ENCODE measurements around the gene MVK. TPM values are rescaled to one million over a fixed set of nuclear protein-coding genes. Genes with fewer than 3 reads are reported as not detected.

Gene MVK
- polyA plus RNA-seq, 1 of the 3 experiments (the other 2 are of a cell fraction), result 7.0 TPM

DNA sequence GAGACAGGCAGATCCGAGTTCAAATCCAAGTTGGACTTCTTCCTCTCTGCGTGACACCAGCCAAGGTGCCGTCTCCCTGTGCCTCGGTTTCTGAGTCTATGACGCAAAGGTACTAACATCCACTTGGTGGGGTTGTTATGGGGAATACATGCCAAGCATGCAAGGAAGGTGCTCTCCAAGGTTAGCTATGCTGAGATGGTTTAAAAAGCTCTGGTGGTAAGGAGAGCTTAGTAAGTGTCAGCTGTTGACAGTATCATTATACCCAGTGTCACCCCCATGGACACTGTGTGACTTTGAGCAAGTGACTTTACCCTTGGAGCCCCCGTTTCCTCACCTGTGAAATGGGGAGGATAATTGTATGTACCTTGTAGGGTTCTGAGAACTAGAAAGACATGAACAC, 22.5 kb upstream of the MVK start (continued):
- TF ChIP-seq, protein P1, sequence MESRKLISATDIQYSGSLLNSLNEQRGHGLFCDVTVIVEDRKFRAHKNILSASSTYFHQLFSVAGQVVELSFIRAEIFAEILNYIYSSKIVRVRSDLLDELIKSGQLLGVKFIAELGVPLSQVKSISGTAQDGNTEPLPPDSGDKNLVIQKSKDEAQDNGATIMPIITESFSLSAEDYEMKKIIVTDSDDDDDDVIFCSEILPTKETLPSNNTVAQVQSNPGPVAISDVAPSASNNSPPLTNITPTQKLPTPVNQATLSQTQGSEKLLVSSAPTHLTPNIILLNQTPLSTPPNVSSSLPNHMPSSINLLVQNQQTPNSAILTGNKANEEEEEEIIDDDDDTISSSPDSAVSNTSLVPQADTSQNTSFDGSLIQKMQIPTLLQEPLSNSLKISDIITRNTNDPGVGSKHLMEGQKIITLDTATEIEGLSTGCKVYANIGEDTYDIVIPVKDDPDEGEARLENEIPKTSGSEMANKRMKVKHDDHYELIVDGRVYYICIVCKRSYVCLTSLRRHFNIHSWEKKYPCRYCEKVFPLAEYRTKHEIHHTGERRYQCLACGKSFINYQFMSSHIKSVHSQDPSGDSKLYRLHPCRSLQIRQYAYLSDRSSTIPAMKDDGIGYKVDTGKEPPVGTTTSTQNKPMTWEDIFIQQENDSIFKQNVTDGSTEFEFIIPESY (IDR thresholded peaks at IDR 0.05; ENCODE audit: borderline replicate concordance, low read depth), result no peak

- H3K4me2 ChIP-seq, result no peak overlapping the region
- whole genome bisulfite sequencing (ENCODE audit: low lambda C conversion rate), result 87% methylated on average over 4 of the region's 4 CpGs
- no peaks in the 10 kb centered on the region for H3K9me3 ChIP-seq
- peaks cover 0 to 26% of the 10 kb centered on the region in 2 experiments; a peak in 1 of 4 replicates for H3K4me1 ChIP-seq (ENCODE audit: control insufficient read depth in 1 of 2, insufficient read depth in 2 of 2, low read depth in 1 of 2, low read length in 1 of 2)
- POLR2A ChIA-PET, result interaction anchor here (1.0 kb wide), 1 partner anchor 11 kb away, joined by 3 read pairs; no protein-coding TSS in a partner anchor
- DNase-seq, result no peak
- H3K36me3 ChIP-seq (replicated peaks in 1 of 2; ENCODE audit: control insufficient read depth in 1 of 2, insufficient read depth in 2 of 2, low read length in 1 of 2), result no peaks in the 10 kb centered on the region
- no peaks in the 10 kb centered on the region for H4K20me1 ChIP-seq (ENCODE audit: insufficient read depth)
- H3K9ac ChIP-seq, result no peak overlapping the region
- H3K27ac ChIP-seq (ENCODE audit: low read depth in 2 of 2, low read length in 1 of 2), result no peak overlapping the region
- H3K27me3 ChIP-seq (ENCODE audit: insufficient read depth), result no peaks in the 10 kb centered on the region
- no peak for TF ChIP-seq MXI1 (IDR thresholded peaks at IDR 0.05; ENCODE audit: low read depth, low read length)
- no peak for TF ChIP-seq RFX5 (IDR thresholded peaks at IDR 0.05; ENCODE audit: low read length)
- no peak for TF ChIP-seq EZH2phosphoT487 (IDR thresholded peaks at IDR 0.05; ENCODE audit: borderline replicate concordance, low read depth)
- TF ChIP-seq MEF2A (IDR thresholded peaks at IDR 0.05; ENCODE audit: borderline replicate concordance, low read depth), result no peak
- no peak for TF ChIP-seq JUND (IDR thresholded peaks at IDR 0.05)
- TF ChIP-seq NFIC (IDR thresholded peaks at IDR 0.05; ENCODE audit: borderline replicate concordance), result no peak
- TF ChIP-seq NRF1 (IDR thresholded peaks at IDR 0.05; ENCODE audit: low read depth, low read length), result no peak
- H2AFZ ChIP-seq (ENCODE audit: low read depth), result no peak overlapping the region
- H3K79me2 ChIP-seq (ENCODE audit: insufficient read depth), result no peaks in the 10 kb centered on the region
- CTCF ChIA-PET, result interaction anchor here (0.8 to 3.4 kb wide), 6 partner anchors 10 to 292 kb away, joined by 3 to 11 read pairs (median 4); no protein-coding TSS in a partner anchor
- H3K9me2 ChIP-seq, result no peaks in the 10 kb centered on the region
- H3K4me3 ChIP-seq (ENCODE audit: low read depth in 2 of 2, low read length in 1 of 2), result no peak overlapping the region
- H3F3A ChIP-seq (replicated peaks; ENCODE audit: insufficient read depth), result no peaks in the 10 kb centered on the region
Observed at GRCh38 chr12:109552971-109553370, 20.6 kb upstream of the MVK start.

DNA sequence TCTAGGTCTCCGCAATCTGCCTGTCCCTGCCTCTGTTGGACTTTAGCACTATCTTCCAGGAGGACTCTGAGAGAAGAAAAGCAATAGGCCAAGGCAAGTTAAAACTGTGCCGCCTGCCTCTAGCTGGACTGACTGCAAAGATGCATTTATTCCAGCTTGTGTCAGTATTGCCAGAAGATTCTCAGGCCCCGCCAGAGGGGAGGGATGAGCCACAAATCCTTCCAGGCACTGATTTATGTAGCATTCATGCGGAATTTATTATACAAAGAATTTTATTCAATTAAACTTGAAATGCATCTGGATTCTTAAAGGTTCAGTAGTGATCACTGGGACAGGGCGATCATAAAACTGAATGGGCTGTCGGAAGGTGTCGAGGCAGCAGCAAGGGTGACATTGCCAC, 20.1 kb upstream of the MVK start:
- Histone ChIP-seq H3K36me3 (replicated peaks in 1 of 2; ENCODE audit: control insufficient read depth in 1 of 2, insufficient read depth in 2 of 2, low read length in 1 of 2) (no peaks in the 10 kb centered on the region), H2AFZ (ENCODE audit: low read depth) (no peak overlapping the region), H3K4me3 (ENCODE audit: low read depth in 2 of 2, low read length in 1 of 2) (no peak overlapping the region), H4K20me1 (ENCODE audit: insufficient read depth) (no peaks in the 10 kb centered on the region), H3K79me2 (ENCODE audit: insufficient read depth) (no peaks in the 10 kb centered on the region), H3K27ac (ENCODE audit: low read depth in 2 of 2, low read length in 1 of 2) (no peak overlapping the region), H3K9ac (no peak overlapping the region), H3K4me1 (ENCODE audit: control insufficient read depth in 1 of 2, insufficient read depth in 2 of 2, low read depth in 1 of 2, low read length in 1 of 2) (peaks cover 0 to 26% of the 10 kb centered on the region in 2 experiments; a peak in 1 of 4 replicates), H3F3A (replicated peaks; ENCODE audit: insufficient read depth) (no peaks in the 10 kb centered on the region), H3K27me3 (ENCODE audit: insufficient read depth) (no peaks in the 10 kb centered on the region), H3K9me3 (no peaks in the 10 kb centered on the region), H3K9me2 (no peaks in the 10 kb centered on the region), H3K4me2 (no peak overlapping the region)
- 86% methylated on average over 7 of the region's 7 CpGs for WGBS (ENCODE audit: low lambda C conversion rate)
- POLR2A ChIA-PET, result interaction anchor here (1.0 kb wide), 1 partner anchor 11 kb away, joined by 3 read pairs; no protein-coding TSS in a partner anchor
- CTCF ChIA-PET, result interaction anchor here (0.8 to 3.4 kb wide), 6 partner anchors 10 to 292 kb away, joined by 3 to 11 read pairs (median 4); no protein-coding TSS in a partner anchor
- DNase-seq, result no peak
- TF ChIP-seq CHD2 (IDR thresholded peaks at IDR 0.05; ENCODE audit: low read length, partially characterized antibody) (no peak), MEF2A (IDR thresholded peaks at IDR 0.05; ENCODE audit: borderline replicate concordance, low read depth) (no peak), GABPA (IDR thresholded peaks at IDR 0.05; ENCODE audit: low read depth) (no peak), EZH2phosphoT487 (IDR thresholded peaks at IDR 0.05; ENCODE audit: borderline replicate concordance, low read depth) (no peak), SIN3A (IDR thresholded peaks at IDR 0.05; ENCODE audit: borderline replicate concordance, low read depth, low read length) (no peak), NFIC (IDR thresholded peaks at IDR 0.05; ENCODE audit: borderline replicate concordance) (no peak), RXRA (IDR thresholded peaks at IDR 0.05; ENCODE audit: borderline replicate concordance, low read depth) (no peak), USF1 (IDR thresholded peaks at IDR 0.05; ENCODE audit: borderline replicate concordance, low read depth) (no peak), JUND (IDR thresholded peaks at IDR 0.05) (no peak), USF2 (IDR thresholded peaks at IDR 0.05; ENCODE audit: borderline replicate concordance, low read depth, low read length) (no peak), POLR2AphosphoS5 (IDR thresholded peaks at IDR 0.05; ENCODE audit: low read depth, low read length) (no peak), TAF1 (IDR thresholded peaks at IDR 0.05; ENCODE audit: borderline replicate concordance, low read depth, low read length) (no peak), RAD21 (IDR thresholded peaks at IDR 0.05; ENCODE audit: low read length) (no peak)
- TF ChIP-seq, protein P2, sequence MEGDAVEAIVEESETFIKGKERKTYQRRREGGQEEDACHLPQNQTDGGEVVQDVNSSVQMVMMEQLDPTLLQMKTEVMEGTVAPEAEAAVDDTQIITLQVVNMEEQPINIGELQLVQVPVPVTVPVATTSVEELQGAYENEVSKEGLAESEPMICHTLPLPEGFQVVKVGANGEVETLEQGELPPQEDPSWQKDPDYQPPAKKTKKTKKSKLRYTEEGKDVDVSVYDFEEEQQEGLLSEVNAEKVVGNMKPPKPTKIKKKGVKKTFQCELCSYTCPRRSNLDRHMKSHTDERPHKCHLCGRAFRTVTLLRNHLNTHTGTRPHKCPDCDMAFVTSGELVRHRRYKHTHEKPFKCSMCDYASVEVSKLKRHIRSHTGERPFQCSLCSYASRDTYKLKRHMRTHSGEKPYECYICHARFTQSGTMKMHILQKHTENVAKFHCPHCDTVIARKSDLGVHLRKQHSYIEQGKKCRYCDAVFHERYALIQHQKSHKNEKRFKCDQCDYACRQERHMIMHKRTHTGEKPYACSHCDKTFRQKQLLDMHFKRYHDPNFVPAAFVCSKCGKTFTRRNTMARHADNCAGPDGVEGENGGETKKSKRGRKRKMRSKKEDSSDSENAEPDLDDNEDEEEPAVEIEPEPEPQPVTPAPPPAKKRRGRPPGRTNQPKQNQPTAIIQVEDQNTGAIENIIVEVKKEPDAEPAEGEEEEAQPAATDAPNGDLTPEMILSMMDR (IDR thresholded peaks at IDR 0.05), result no peak
